ENCODE results near the gene TIMM17A. TPM values are rescaled to one million over a fixed set of nuclear protein-coding genes. Genes with fewer than 3 reads are reported as not detected.

TIMM17A gene
- total and polyA plus RNA-seq, 2 of the 8 experiments (the other 6 are each of a cell fraction or from before 2014, with no cell fraction given): 30.3 to 57.1 TPM

- TF ChIP-seq KDM5A (IDR thresholded peaks at IDR 0.05; ENCODE audit: low read length) (no peak), SIRT6 (IDR thresholded peaks at IDR 0.05; ENCODE audit: low read length) (no peak), ATF2 (IDR thresholded peaks at IDR 0.05; ENCODE audit: low read length) (0 out of 2 replicates have a peak, but pooled peaks have one; percentile 52), RAD21 (IDR thresholded peaks at IDR 0.05 in 1 of 2, conservative IDR thresholded peaks at IDR 0.05 in 1 of 2; ENCODE audit: low read depth in 2 of 2, low read length in 2 of 2) (no peak), GTF2F1 (IDR thresholded peaks at IDR 0.05; ENCODE audit: borderline replicate concordance, low read depth, low read length) (no peak), TBP (IDR thresholded peaks at IDR 0.05; ENCODE audit: low read depth, low read length) (no peak; the same call in 1 of the 2 replicates), SIN3A (conservative IDR thresholded peaks at IDR 0.05 in 1 of 2, IDR thresholded peaks at IDR 0.05 in 1 of 2; ENCODE audit: low read depth in 1 of 2, low read length in 2 of 2) (no peak), CBX8 (IDR thresholded peaks at IDR 0.05; ENCODE audit: borderline replicate concordance, low read depth, low read length) (no peak), HDAC6 (IDR thresholded peaks at IDR 0.05; ENCODE audit: low read depth, low read length) (no peak), TCF12 (IDR thresholded peaks at IDR 0.05; ENCODE audit: low read depth, low read length) (no peak), BACH1 (IDR thresholded peaks at IDR 0.05; ENCODE audit: low read length) (no peak), RXRA (IDR thresholded peaks at IDR 0.05; ENCODE audit: insufficient read depth, low read depth, low read length) (no peak), HDAC2 (IDR thresholded peaks at IDR 0.05; ENCODE audit: borderline replicate concordance in 1 of 2, low read depth in 2 of 2, low read length in 2 of 2) (peak in 1 of 2 experiments; percentile 39; a peak in 1 of 4 replicates), NRF1 (IDR thresholded peaks at IDR 0.05; ENCODE audit: low read depth, low read length) (no peak)
Observed at GRCh38 chr1:201942129-201942495, 13.2 kb upstream of the TIMM17A start (continued).
